ENCODE results near the gene DEFB131B. TPM values are rescaled to one million over a fixed set of nuclear protein-coding genes. Genes with fewer than 3 reads are reported as not detected.
"Not testable (repeated sequence)": the region's sequence is repeated elsewhere in the genome, so short reads cannot be mapped to it uniquely, and the experiment has no call there.

Gene DEFB131B
- not detected in 2 replicates for polyA plus RNA-seq (2011; rRNA removed)
- not detected in 2 replicates for polyA minus RNA-seq (2011; rRNA and poly(A)+ RNA removed)

- DNase-seq (ENCODE audit: low read depth, low spot score); H3K27me3 ChIP-seq (ENCODE audit: control insufficient read depth, insufficient read depth, low read length); POLR2A ChIA-PET; CTCF ChIA-PET; H3K9me3 ChIP-seq (ENCODE audit: control insufficient read depth, insufficient read depth, low read length); H3K4me3 ChIP-seq (ENCODE audit: low read depth, low read length); H3K27ac ChIP-seq (ENCODE audit: low read depth, low read length): not testable (repeated sequence)
Observed at GRCh38 chr11:71878059-71878458, at the start of gene DEFB131B. DEFB131B (plus strand) TSS chr11:71878453; CDS start chr11:71878453, 0 bp downstream.

- H3K9me3 ChIP-seq (ENCODE audit: control insufficient read depth, insufficient read depth, low read length); H3K4me3 ChIP-seq (ENCODE audit: low read depth, low read length); POLR2A ChIA-PET; CTCF ChIA-PET; H3K27me3 ChIP-seq (ENCODE audit: control insufficient read depth, insufficient read depth, low read length); H3K27ac ChIP-seq (ENCODE audit: low read depth, low read length); DNase-seq (ENCODE audit: low read depth, low spot score): not testable (repeated sequence)
Observed at GRCh38 chr11:71829247-71829646, 49.0 kb upstream of the DEFB131B start.

- DNase-seq (ENCODE audit: low read depth, low spot score); H3K27ac ChIP-seq (ENCODE audit: low read depth, low read length); H3K27me3 ChIP-seq (ENCODE audit: control insufficient read depth, insufficient read depth, low read length); H3K4me3 ChIP-seq (ENCODE audit: low read depth, low read length); CTCF ChIA-PET; POLR2A ChIA-PET; H3K9me3 ChIP-seq (ENCODE audit: control insufficient read depth, insufficient read depth, low read length): not testable (repeated sequence)
Observed at GRCh38 chr11:71829686-71830085, 48.6 kb upstream of the DEFB131B start.

- CTCF ChIA-PET; H3K4me3 ChIP-seq (ENCODE audit: low read depth, low read length); H3K27me3 ChIP-seq (ENCODE audit: control insufficient read depth, insufficient read depth, low read length); H3K27ac ChIP-seq (ENCODE audit: low read depth, low read length); POLR2A ChIA-PET; DNase-seq (ENCODE audit: low read depth, low spot score); H3K9me3 ChIP-seq (ENCODE audit: control insufficient read depth, insufficient read depth, low read length): not testable (repeated sequence)
Observed at GRCh38 chr11:71832811-71833210, 45.4 kb upstream of the DEFB131B start, which contains the start of gene DEFB108B. DEFB108B (plus strand) TSS chr11:71833200; CDS start chr11:71833200, 0 bp downstream.

GRCh38 chr11:71842720-71843119 lies 35.5 kb upstream of the DEFB131B start:
- H3K9me3 ChIP-seq (ENCODE audit: control insufficient read depth, insufficient read depth, low read length); H3K27ac ChIP-seq (ENCODE audit: low read depth, low read length); CTCF ChIA-PET; POLR2A ChIA-PET; DNase-seq (ENCODE audit: low read depth, low spot score); H3K27me3 ChIP-seq (ENCODE audit: control insufficient read depth, insufficient read depth, low read length); H3K4me3 ChIP-seq (ENCODE audit: low read depth, low read length): not testable (repeated sequence)

- POLR2A ChIA-PET; H3K4me3 ChIP-seq (ENCODE audit: low read depth, low read length); DNase-seq (ENCODE audit: low read depth, low spot score); H3K27me3 ChIP-seq (ENCODE audit: control insufficient read depth, insufficient read depth, low read length); H3K27ac ChIP-seq (ENCODE audit: low read depth, low read length); H3K9me3 ChIP-seq (ENCODE audit: control insufficient read depth, insufficient read depth, low read length); CTCF ChIA-PET: not testable (repeated sequence)
Observed at GRCh38 chr11:71843355-71843754, 34.9 kb upstream of the DEFB131B start.

- no peak overlapping the region for H3K4me3 ChIP-seq (ENCODE audit: low read depth, low read length)
Observed at GRCh38 chr11:71843858-71844257, 34.4 kb upstream of the DEFB131B start.

GRCh38 chr11:71853895-71854294 lies 24.4 kb upstream of the DEFB131B start:
- H3K9me3 ChIP-seq (ENCODE audit: control insufficient read depth, insufficient read depth, low read length); H3K27me3 ChIP-seq (ENCODE audit: control insufficient read depth, insufficient read depth, low read length); H3K27ac ChIP-seq (ENCODE audit: low read depth, low read length); H3K4me3 ChIP-seq (ENCODE audit: low read depth, low read length); POLR2A ChIA-PET; CTCF ChIA-PET; DNase-seq (ENCODE audit: low read depth, low spot score): not testable (repeated sequence)

More at GRCh38 chr11:71843858-71844257, 34.4 kb upstream of the DEFB131B start:
- CTCF ChIA-PET = no interaction called here
- no peak for TF ChIP-seq CTCF (IDR thresholded peaks at IDR 0.05; ENCODE audit: low read depth, low read length)
- Histone ChIP-seq H3K9me3 (ENCODE audit: control insufficient read depth, insufficient read depth, low read length) (peaks cover 5% of the 10 kb centered on the region; the same call in 1 of the 2 replicates), H3K27ac (ENCODE audit: low read depth, low read length) (no peak overlapping the region), H3K27me3 (ENCODE audit: control insufficient read depth, insufficient read depth, low read length) (no peaks in the 10 kb centered on the region)
- POLR2A ChIA-PET = no interaction called here
- DNase-seq (ENCODE audit: low read depth, low spot score) = no peak

GRCh38 chr11:71855880-71856279 lies 22.4 kb upstream of the DEFB131B start:
- H3K9me3 ChIP-seq (ENCODE audit: control insufficient read depth, insufficient read depth, low read length); POLR2A ChIA-PET; DNase-seq (ENCODE audit: low read depth, low spot score); CTCF ChIA-PET; H3K4me3 ChIP-seq (ENCODE audit: low read depth, low read length); H3K27me3 ChIP-seq (ENCODE audit: control insufficient read depth, insufficient read depth, low read length); H3K27ac ChIP-seq (ENCODE audit: low read depth, low read length): not testable (repeated sequence)

- DNase-seq (ENCODE audit: low read depth, low spot score); POLR2A ChIA-PET; H3K27me3 ChIP-seq (ENCODE audit: control insufficient read depth, insufficient read depth, low read length); H3K4me3 ChIP-seq (ENCODE audit: low read depth, low read length); H3K9me3 ChIP-seq (ENCODE audit: control insufficient read depth, insufficient read depth, low read length); H3K27ac ChIP-seq (ENCODE audit: low read depth, low read length); CTCF ChIA-PET: not testable (repeated sequence)
Observed at GRCh38 chr11:71860835-71861234, 17.4 kb upstream of the DEFB131B start.
